Stimulated activated CD4-positive, alpha-beta T cell treated with anti-CD3 and anti-CD28 coated beads, Interleukin-2, amount 100 ng/mL, for 4 hours (primary cell): ENCODE results near the gene VAX1.
"Not testable (repeated sequence)": the region's sequence is repeated elsewhere in the genome, so short reads cannot be mapped to it uniquely, and the experiment has no call there.

Source experiments
- DNase-seq: peaks from one replicate; pipeline ENCODE4 v3.0.0-alpha.2; 2020; ENCODE audit warnings: low read depth

The VAX1 gene

GRCh38 chr10:117134306-117135025, 3.6 kb downstream of the VAX1 start:
- DNase-seq, result no peak

- no peak for DNase-seq
Observed at GRCh38 chr10:117134056-117134305, 4.1 kb downstream of the VAX1 start.

GRCh38 chr10:117133273-117134055, 4.6 kb downstream of the VAX1 start:
- DNase-seq, result no peak

GRCh38 chr10:117132751-117133231, 5.3 kb downstream of the VAX1 start:
- DNase-seq, result no peak

GRCh38 chr10:117131376-117132327, 6.4 kb downstream of the VAX1 start:
- peak; percentile 32 for DNase-seq

GRCh38 chr10:117130862-117131375, 7.2 kb downstream of the VAX1 start:
- DNase-seq, result no peak

- DNase-seq, result no peak
Observed at GRCh38 chr10:117130346-117130745, 7.7 kb downstream of the VAX1 start.

GRCh38 chr10:117126645-117127044, 11.4 kb downstream of the VAX1 start:
- not testable (repeated sequence) for DNase-seq

GRCh38 chr10:117126034-117126433, 12.0 kb downstream of the VAX1 start:
- no peak for DNase-seq

GRCh38 chr10:117112220-117112619, 25.9 kb downstream of the VAX1 start:
- DNase-seq, result no peak

- DNase-seq, result no peak
Observed at GRCh38 chr10:117107238-117107637, 30.8 kb downstream of the VAX1 start.

GRCh38 chr10:117096599-117097201, 41.4 kb downstream of the VAX1 start:
- DNase-seq, result no peak

GRCh38 chr10:117094856-117095255, 43.2 kb downstream of the VAX1 start:
- DNase-seq, result no peak

GRCh38 chr10:117092386-117092785, 45.7 kb downstream of the VAX1 start:
- DNase-seq, result no peak

- DNase-seq, result no peak
Observed at GRCh38 chr10:117090834-117091233, 47.2 kb downstream of the VAX1 start.

GRCh38 chr10:117087521-117087920, 50.5 kb downstream of the VAX1 start:
- no peak for DNase-seq

GRCh38 chr10:117086546-117086945, 51.5 kb downstream of the VAX1 start:
- DNase-seq, result no peak

GRCh38 chr10:117084421-117085246, 53.4 kb downstream of the VAX1 start:
- not testable (repeated sequence) for DNase-seq
